GM19455 (cell line): ENCODE measurements around the gene ARID5B.
A peak's percentile ranks its signal among the peaks of the same experiment; 100 is the strongest.

Source experiments
- ATAC-seq: cut with Tn5 transposase; IDR thresholded peaks from one replicate; pipeline ENCODE4 v1.9.1; 2021; ENCODE audit not compliant: unreplicated experiment

Gene ARID5B

DNA sequence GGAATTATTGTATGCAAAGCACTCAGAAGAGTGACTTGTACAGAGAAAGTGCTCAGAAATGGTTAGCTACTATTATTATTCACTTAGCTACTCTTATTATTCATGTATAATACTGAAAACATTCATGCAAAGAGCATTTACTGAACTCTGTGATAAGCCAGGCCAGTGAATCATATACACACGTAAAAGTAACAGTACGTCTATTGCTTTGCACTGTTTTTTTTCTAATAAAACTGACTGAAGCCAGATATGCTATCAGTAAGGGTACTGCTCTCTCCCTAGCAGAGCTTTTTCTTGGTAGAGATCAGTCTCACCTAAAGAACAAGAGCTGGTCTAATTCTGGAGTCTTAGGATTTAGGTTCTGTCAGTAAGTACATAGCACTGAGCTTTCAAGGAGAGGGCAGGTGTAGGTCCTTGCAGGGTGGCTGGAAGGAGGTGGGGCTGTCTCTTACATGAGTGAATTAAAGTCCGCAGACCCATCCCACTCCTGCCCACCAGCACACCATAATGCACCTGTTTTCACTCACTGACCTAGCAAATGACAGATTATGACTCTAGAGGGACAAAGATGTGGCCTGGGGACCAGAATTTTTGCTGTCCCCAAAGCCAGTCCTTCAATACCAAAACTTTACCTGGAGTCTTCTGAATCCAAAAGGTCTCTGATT lies 145.9 kb downstream of the ARID5B start:
- ATAC-seq: no peak

GRCh38 chr10:62047960-62048383 lies 146.5 kb downstream of the ARID5B start:
- no peak for ATAC-seq

GRCh38 chr10:62048470-62048869 lies 147.0 kb downstream of the ARID5B start:
- ATAC-seq: no peak

- no peak for ATAC-seq
Measured at GRCh38 chr10:62048919-62049623, 147.6 kb downstream of the ARID5B start.

- ATAC-seq: no peak
Measured at GRCh38 chr10:62049624-62050345, 148.3 kb downstream of the ARID5B start.

DNA sequence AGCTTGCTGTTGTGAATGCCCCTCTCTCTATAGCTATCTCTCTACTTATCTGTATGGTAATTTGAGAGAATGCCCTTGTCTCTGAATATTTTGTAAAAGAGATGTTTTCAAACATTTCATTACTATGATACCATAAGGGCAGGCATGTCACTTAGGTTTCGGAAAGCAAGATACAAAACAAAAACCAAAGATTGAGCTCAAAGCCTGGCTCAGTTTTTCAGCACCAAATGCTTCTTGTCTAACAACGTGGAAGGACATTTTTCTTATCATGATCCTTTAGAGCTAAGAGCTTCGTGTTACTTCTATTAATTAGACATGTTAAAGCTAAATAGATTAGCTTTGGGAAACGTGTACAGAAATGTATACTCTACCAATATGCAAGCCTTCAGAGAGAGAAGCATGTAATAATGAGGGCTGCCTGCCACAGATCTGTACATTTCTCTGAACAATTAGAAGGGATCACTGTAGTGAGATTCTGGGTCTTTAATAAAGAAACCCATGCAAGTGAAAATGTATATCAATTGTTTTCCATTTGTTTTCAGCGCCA lies 148.9 kb downstream of the ARID5B start:
- ATAC-seq: no peak

DNA sequence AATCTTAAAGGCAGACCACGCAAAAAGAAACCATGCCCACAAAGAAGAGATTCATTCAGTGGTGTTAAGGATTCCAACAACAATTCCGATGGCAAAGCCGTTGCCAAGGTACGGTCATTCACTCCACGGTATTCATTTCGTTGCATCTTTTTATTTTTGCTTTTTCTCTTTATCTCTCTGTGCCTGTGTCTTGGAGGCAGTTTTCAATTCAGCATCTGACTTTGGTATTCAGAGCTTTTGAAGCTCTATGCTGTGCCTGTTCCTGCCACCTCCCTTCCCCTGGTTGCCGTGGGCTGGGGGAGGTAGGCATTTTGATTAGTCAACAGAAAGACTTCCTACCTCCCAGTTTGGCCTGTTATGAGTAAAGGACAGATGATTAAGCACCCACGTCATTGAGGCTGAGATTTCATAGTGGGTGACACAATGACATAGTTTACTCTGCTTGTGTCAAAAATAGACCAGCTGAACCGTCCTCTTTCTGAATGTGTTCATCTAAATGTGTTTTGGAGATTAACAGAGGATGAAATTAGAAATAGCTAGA lies 149.5 kb downstream of the ARID5B start:
- peak; percentile 51 for ATAC-seq

- no peak for ATAC-seq
Measured at GRCh38 chr10:62052276-62052675, 150.8 kb downstream of the ARID5B start.

GRCh38 chr10:62053860-62054259 lies 152.4 kb downstream of the ARID5B start:
- ATAC-seq: no peak

- ATAC-seq: peak; percentile 36
Measured at GRCh38 chr10:62054408-62054807, 152.9 kb downstream of the ARID5B start.

DNA sequence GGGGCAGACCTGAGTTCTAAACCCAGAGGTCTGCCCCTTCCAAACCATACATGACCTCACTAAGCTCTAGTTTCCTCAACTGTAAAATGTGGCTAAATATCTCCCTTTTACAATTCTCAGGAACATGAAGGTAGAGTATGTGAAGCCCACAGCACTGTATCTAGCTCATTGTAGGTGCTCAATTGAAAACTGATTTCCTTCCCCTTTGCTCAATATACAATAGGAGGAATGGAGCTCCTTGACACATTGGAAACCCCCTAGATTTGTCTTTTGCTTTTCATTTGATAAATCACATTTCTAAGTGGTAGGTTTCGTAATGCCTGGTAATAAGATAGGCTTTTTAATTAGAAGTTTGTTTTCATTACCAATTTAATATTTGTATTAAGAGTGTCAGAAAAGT lies 153.3 kb downstream of the ARID5B start:
- peak; percentile 23 for ATAC-seq

DNA sequence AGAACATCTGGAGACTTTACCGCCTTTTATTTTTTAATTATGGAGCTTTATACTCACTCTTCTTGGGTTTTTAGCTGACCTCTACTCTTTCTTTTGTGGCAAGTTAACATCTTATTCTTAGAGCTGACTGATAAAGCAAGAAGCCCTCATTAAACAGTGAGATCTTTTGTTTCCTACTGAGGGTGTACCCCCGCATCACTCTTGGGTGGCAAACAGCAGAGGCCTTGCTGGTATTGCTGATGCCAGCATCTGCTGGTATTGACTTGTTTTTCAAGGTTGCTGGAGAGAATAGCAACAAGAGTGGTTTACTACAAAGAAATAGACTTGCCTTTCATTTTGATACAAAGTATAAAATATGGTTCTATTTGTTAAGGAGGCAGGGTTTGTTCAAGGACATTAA lies 154.7 kb downstream of the ARID5B start:
- no peak for ATAC-seq

DNA sequence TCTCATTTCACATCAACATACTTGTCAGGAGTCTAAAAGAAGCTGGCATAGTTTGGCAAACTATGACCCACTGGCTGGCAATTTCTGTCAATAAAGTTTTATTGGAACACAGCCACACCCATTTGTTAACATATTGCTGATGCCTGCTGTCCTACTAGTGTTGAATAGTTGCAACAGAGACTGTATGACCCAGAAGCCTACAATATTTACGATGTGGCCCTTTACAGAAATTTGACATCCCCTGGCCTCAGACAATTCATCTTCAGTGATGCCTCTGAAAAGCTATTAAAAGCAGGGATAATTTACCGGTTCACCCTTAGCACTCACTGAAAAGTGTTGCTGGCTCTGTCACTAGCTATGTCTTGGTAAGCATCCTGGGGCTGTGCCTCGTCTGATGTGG lies 155.2 kb downstream of the ARID5B start:
- ATAC-seq: no peak

GRCh38 chr10:62057359-62057758 lies 155.9 kb downstream of the ARID5B start:
- no peak for ATAC-seq

GRCh38 chr10:62057850-62058249 lies 156.4 kb downstream of the ARID5B start:
- no peak for ATAC-seq

- no peak for ATAC-seq
Measured at GRCh38 chr10:62058476-62058875, 157.0 kb downstream of the ARID5B start.

DNA sequence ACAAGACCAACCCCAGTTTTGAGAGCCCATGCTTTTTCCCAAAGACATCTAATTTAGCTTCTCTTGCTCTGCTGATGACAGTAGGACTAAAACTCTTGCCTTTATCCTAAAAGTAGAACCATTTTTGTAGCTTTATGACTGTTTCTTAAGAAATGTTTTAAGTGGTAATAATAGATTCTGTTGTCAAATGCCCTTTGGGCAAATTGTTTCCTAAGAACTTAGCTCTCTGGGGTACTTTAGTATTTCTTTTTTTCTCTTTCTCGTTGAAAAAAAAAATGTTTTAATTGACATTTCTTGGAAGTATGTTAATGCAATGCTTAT lies 157.4 kb downstream of the ARID5B start:
- ATAC-seq: no peak

GRCh38 chr10:62059217-62059920 lies 157.9 kb downstream of the ARID5B start:
- ATAC-seq: no peak

DNA sequence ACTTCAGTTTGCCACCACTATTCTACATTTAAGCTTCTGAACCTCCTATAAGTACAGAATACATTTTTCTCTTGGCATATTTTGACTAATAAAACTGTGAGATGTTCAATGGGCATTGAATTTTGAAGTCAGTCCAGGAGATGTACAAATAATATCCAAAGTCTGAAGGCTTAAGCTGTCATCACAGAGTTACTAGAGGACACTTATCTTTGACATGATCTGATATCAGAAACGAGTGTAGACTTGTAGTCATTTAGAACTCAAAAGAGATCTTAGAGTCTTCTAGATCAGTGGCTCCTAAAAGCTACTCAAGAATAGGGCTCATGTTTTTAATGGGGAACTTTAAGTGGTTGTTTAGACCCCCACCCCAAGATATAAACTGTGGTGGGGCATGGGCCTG lies 160.5 kb downstream of the ARID5B start:
- ATAC-seq: no peak

- no peak for ATAC-seq
Measured at GRCh38 chr10:62062752-62063512, 161.4 kb downstream of the ARID5B start.
